ENCODE measurements around the gene IFI27L2.

IFI27L2 gene

GRCh38 chr14:94123296-94123695 is 6.1 kb downstream of the IFI27L2 start:
- no peak for DNase-seq (ENCODE audit: low spot score)

GRCh38 chr14:94122438-94122837 is 7.0 kb downstream of the IFI27L2 start:
- no peak for DNase-seq (ENCODE audit: low spot score)

- no peak for DNase-seq (ENCODE audit: low spot score)
Observed at GRCh38 chr14:94121485-94121884, 7.9 kb downstream of the IFI27L2 start.

- no peak for DNase-seq (ENCODE audit: low spot score)
Observed at GRCh38 chr14:94120667-94121340, 8.6 kb downstream of the IFI27L2 start.

GRCh38 chr14:94119071-94119470 is 10.3 kb downstream of the IFI27L2 start:
- DNase-seq (ENCODE audit: low spot score): no peak

GRCh38 chr14:94117856-94118255 is 11.5 kb downstream of the IFI27L2 start:
- DNase-seq (ENCODE audit: low spot score): no peak

GRCh38 chr14:94116701-94117100 is 12.7 kb downstream of the IFI27L2 start:
- DNase-seq (ENCODE audit: low spot score): no peak

- DNase-seq (ENCODE audit: low spot score): no peak
Observed at GRCh38 chr14:94115631-94116030, 13.8 kb downstream of the IFI27L2 start.

- DNase-seq (ENCODE audit: low spot score): no peak
Observed at GRCh38 chr14:94115058-94115591, 14.3 kb downstream of the IFI27L2 start.

- no peak for DNase-seq (ENCODE audit: low spot score)
Observed at GRCh38 chr14:94114589-94115057, 14.8 kb downstream of the IFI27L2 start.

GRCh38 chr14:94113908-94114588 is 15.4 kb downstream of the IFI27L2 start:
- no peak for DNase-seq (ENCODE audit: low spot score)

GRCh38 chr14:94113490-94113889 is 15.9 kb downstream of the IFI27L2 start:
- no peak for DNase-seq (ENCODE audit: low spot score)

- DNase-seq (ENCODE audit: low spot score): no peak
Observed at GRCh38 chr14:94113073-94113472, 16.3 kb downstream of the IFI27L2 start.

GRCh38 chr14:94112513-94113063 is 16.8 kb downstream of the IFI27L2 start:
- no peak for DNase-seq (ENCODE audit: low spot score)

- no peak for DNase-seq (ENCODE audit: low spot score)
Observed at GRCh38 chr14:94111276-94112095, 17.9 kb downstream of the IFI27L2 start.

GRCh38 chr14:94110552-94111181 is 18.7 kb downstream of the IFI27L2 start, which contains the start of gene IFI27:
Gene IFI27, plus strand, starts transcription at chr14:94110736.
- peak; percentile 87 for DNase-seq (ENCODE audit: low spot score)

GRCh38 chr14:94109915-94110250 is 19.5 kb downstream of the IFI27L2 start:
- DNase-seq (ENCODE audit: low spot score): no peak

GRCh38 chr14:94104731-94105130 is 24.7 kb downstream of the IFI27L2 start:
- DNase-seq (ENCODE audit: low spot score): no peak

- no peak for DNase-seq (ENCODE audit: low spot score)
Observed at GRCh38 chr14:94103554-94104150, 25.8 kb downstream of the IFI27L2 start.

- no peak for DNase-seq (ENCODE audit: low spot score)
Observed at GRCh38 chr14:94102768-94103482, 26.5 kb downstream of the IFI27L2 start.

- DNase-seq (ENCODE audit: low spot score): no peak
Observed at GRCh38 chr14:94101748-94102147, 27.7 kb downstream of the IFI27L2 start.
